Measurements from ENCODE around the gene ATP6AP1. TPM values are rescaled to one million over a fixed set of nuclear protein-coding genes. Genes with fewer than 3 reads are reported as not detected.

Gene ATP6AP1, protein sequence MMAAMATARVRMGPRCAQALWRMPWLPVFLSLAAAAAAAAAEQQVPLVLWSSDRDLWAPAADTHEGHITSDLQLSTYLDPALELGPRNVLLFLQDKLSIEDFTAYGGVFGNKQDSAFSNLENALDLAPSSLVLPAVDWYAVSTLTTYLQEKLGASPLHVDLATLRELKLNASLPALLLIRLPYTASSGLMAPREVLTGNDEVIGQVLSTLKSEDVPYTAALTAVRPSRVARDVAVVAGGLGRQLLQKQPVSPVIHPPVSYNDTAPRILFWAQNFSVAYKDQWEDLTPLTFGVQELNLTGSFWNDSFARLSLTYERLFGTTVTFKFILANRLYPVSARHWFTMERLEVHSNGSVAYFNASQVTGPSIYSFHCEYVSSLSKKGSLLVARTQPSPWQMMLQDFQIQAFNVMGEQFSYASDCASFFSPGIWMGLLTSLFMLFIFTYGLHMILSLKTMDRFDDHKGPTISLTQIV
- total RNA-seq = 100 to 1,000 TPM in 4 of 6 donors, 10 to 100 TPM in 2; 70.3 to 183 (median 108) TPM

DNA sequence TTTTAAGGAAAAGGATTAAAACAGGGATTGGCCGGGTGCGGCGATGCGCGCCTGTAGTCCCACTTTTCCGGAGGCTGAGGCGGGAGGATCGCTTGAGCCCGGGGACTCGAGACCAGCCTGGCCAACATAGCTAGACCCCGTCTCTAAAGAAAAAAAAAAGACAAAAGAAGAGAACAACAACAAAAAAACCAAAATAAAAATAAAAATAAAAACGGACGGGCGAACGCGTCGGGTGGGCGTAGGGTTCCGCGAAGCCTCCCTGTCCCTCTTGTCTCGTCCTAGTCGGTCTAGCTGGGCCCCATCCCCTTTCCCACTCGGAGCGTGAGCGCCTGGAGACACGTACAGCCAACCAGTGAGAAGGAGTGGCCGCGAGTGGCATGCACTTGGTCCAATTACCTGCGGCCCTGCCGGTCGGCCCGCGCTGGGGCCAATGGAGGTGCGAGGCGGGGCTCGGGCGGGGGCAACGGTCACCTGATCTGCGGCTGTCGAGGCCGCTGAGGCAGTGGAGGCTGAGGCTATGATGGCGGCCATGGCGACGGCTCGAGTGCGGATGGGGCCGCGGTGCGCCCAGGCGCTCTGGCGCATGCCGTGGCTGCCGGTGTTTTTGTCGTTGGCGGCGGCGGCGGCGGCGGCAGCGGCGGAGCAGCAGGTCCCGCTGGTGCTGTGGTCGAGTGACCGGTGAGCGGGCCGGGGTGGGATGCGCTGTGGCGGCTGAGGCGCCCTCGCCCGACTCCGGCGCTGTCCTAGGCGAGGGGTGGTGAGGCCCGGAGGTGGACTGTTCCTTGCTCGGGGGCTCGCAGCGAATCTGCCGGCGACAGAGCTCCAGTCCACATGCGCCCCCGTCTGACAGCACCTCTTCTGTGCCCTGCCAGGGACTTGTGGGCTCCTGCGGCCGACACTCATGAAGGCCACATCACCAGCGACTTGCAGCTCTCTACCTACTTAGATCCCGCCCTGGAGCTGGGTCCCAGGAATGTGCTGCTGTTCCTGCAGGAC lies at the start of gene ATP6AP1:
Gene ATP6AP1 (plus strand): TSS at position 502 of the 996 bp plus-strand sequence. CDS start 16 bp downstream, at position 518.
- Histone ChIP-seq H3K27ac (peak within 1 kb of the TSS; percentile 78 to 96 (median 85)), H3K36me3 (peaks cover 0 to 20% (median 10%) of the 10 kb centered on the region in 4 donors), H3K9me3 (peaks cover 0 to 15% (median 0%) of the 10 kb centered on the region in 4 donors), H3K27me3 (no peaks in the 10 kb centered on the region), H3K4me1 (peaks cover 8 to 21% (median 11%) of the 10 kb centered on the region in 4 donors), H3K4me3 (peak within 1 kb of the TSS; percentile 75 to 92 (median 82))
- TF ChIP-seq, protein P1, sequence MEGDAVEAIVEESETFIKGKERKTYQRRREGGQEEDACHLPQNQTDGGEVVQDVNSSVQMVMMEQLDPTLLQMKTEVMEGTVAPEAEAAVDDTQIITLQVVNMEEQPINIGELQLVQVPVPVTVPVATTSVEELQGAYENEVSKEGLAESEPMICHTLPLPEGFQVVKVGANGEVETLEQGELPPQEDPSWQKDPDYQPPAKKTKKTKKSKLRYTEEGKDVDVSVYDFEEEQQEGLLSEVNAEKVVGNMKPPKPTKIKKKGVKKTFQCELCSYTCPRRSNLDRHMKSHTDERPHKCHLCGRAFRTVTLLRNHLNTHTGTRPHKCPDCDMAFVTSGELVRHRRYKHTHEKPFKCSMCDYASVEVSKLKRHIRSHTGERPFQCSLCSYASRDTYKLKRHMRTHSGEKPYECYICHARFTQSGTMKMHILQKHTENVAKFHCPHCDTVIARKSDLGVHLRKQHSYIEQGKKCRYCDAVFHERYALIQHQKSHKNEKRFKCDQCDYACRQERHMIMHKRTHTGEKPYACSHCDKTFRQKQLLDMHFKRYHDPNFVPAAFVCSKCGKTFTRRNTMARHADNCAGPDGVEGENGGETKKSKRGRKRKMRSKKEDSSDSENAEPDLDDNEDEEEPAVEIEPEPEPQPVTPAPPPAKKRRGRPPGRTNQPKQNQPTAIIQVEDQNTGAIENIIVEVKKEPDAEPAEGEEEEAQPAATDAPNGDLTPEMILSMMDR (IDR thresholded peaks at IDR 0.05) = peak in 1 of 6 experiments; percentile 23
- TF ChIP-seq POLR2AphosphoS5 (IDR thresholded peaks at IDR 0.05) (peak; percentile 58 to 83), EP300 (IDR thresholded peaks at IDR 0.05) (no peak), POLR2A (IDR thresholded peaks at IDR 0.05) (peak in 3 of 4 donors; percentile 28 to 85 (median 75))
- ATAC-seq (ENCODE audit: low FRiP score in 2 of 2) = peak; percentile 95 to 99
- peak; percentile 94 to 97 for DNase-seq
- WGBS, 2 donors = 27 to 59% methylated on average over 23 to 79 of the region's 87 CpGs

DNA sequence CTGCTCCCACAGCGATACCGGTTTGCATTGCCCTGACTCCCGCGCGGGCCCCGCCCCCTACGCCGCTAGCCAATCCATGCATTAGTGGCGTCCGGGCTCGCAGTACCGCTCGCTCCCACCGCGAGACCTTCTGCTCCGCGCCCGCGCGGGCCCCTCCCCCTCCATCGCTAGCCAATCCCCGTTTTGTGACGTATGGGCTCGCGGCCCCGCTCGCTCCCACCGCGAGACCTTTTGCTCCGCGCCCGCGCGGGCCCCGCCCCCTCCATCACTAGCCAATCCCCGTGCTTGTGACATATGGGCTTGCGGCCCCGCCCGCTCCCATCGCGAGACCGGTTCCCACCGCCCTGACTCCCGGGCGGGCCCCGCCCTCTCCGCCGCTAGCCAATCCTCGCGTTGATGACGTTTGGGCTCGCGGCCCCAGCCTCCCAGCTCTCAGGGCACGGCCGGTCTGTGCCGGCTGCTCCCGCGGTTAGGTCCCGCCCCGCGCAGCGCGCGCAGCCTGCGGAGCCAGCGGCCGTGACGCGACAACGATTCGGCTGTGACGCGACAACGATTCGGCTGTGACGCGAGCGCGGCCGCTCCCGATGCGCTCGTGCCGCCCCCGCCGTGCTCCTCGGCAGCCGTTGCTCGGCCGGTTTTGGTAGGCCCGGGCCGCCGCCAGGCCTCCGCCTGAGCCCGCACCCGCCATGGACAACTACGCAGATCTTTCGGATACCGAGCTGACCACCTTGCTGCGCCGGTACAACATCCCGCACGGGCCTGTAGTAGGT lies 49.5 kb upstream of the ATP6AP1 start, which contains the start of gene EMD:
Gene EMD (plus strand): TSS at position 497 of the 770 bp plus-strand sequence. CDS start 190 bp downstream, at position 687.
- peak; percentile 81 to 86 for TF ChIP-seq POLR2AphosphoS5 (IDR thresholded peaks at IDR 0.05)
- peak in 3 of 4 donors; percentile 67 to 92 (median 85) for TF ChIP-seq POLR2A (IDR thresholded peaks at IDR 0.05)
- TF ChIP-seq, protein P1 (IDR thresholded peaks at IDR 0.05) = peak in 4 of 6 experiments; percentile 21 to 50 (median 46)
- TF ChIP-seq EP300 (IDR thresholded peaks at IDR 0.05) = peak in 1 of 4 donors; percentile 23
- peaks cover 0 to 13% (median 0%) of the 10 kb centered on the region in 4 donors for H3K9me3 ChIP-seq

GRCh38 chrX:154379569-154379951 lies 48.9 kb upstream of the ATP6AP1 start:
- WGBS, 2 donors = 52% methylated on average over 38 of the region's 38 CpGs; no CpG with 5 or more reads in 1 of the 2 donors
- TF ChIP-seq POLR2A (IDR thresholded peaks at IDR 0.05) (no peak), EP300 (IDR thresholded peaks at IDR 0.05) (no peak), POLR2AphosphoS5 (IDR thresholded peaks at IDR 0.05) (no peak)
- TF ChIP-seq, protein P1 (IDR thresholded peaks at IDR 0.05) = no peak
- ATAC-seq (ENCODE audit: low FRiP score in 2 of 2) = no peak

More for the DNA sequence above, 49.5 kb upstream of the ATP6AP1 start, which contains the start of gene EMD:
- DNase-seq (peak; percentile 97 to 99), ATAC-seq (ENCODE audit: low FRiP score in 2 of 2) (peak; percentile 94 to 96)
- 0 to 55% methylated on average over 9 to 103 of the region's 103 CpGs for WGBS, 2 donors
- Histone ChIP-seq H3K36me3 (peaks cover 0 to 4% (median 0%) of the 10 kb centered on the region in 4 donors), H3K27me3 (peaks cover 0 to 5% (median 0%) of the 10 kb centered on the region in 4 donors), H3K27ac (peak within 1 kb of the TSS; percentile 97 to 98 (median 97)), H3K4me3 (peak within 1 kb of the TSS; percentile 50 to 77 (median 69)), H3K4me1 (peaks cover 5 to 18% (median 13%) of the 10 kb centered on the region in 4 donors)

More at GRCh38 chrX:154379569-154379951, 48.9 kb upstream of the ATP6AP1 start:
- H3K27ac ChIP-seq = peak overlapping the region; percentile 97 to 98 (median 97)
- peaks cover 0 to 4% (median 0%) of the 10 kb centered on the region in 4 donors for H3K27me3 ChIP-seq
- H3K4me3 ChIP-seq = peak overlapping the region; percentile 50 to 77 (median 69)
- no peak for DNase-seq
- H3K4me1 ChIP-seq = peaks cover 4 to 13% (median 10%) of the 10 kb centered on the region in 4 donors
- peaks cover 0 to 13% (median 0%) of the 10 kb centered on the region in 4 donors for H3K9me3 ChIP-seq
- H3K36me3 ChIP-seq = peaks cover 0 to 4% (median 0%) of the 10 kb centered on the region in 4 donors

Measured in upper lobe of left lung (tissue), 6 donors.